Glutamatergic neuron (in vitro differentiated cells): Measurements from ENCODE around the gene MPP1. TPM values are rescaled to one million over a fixed set of nuclear protein-coding genes. Genes with fewer than 3 reads are reported as not detected.

Experiments
- DNase-seq: peaks from one replicate; pipeline ENCODE4 v3.0.0; 2022
- H3K27ac Mint-ChIP-seq: one replicate; pipeline ENCODE4 v1.8.0; 2020; ENCODE audit warnings: mild to moderate bottlenecking, mixed read lengths, inconsistent platforms; ENCODE audit not compliant: unreplicated experiment
- H3K27me3 Mint-ChIP-seq: one replicate; pipeline ENCODE4 v1.8.0; 2020; ENCODE audit warnings: mild to moderate bottlenecking, moderate library complexity, mixed read lengths, inconsistent platforms; ENCODE audit not compliant: unreplicated experiment
- H3K36me3 Mint-ChIP-seq: one replicate; pipeline ENCODE4 v1.8.0; 2020; ENCODE audit warnings: mild to moderate bottlenecking, mixed read lengths, inconsistent platforms; ENCODE audit not compliant: unreplicated experiment
- H3K4me1 Mint-ChIP-seq: one replicate; pipeline ENCODE4 v1.8.0; 2020; ENCODE audit warnings: mild to moderate bottlenecking, low read depth, mixed read lengths, inconsistent platforms; ENCODE audit not compliant: unreplicated experiment
- H3K4me3 Mint-ChIP-seq: one replicate; pipeline ENCODE4 v1.8.0; 2020; ENCODE audit warnings: mild to moderate bottlenecking, mixed read lengths, inconsistent platforms; ENCODE audit not compliant: unreplicated experiment
- H3K9me3 Mint-ChIP-seq: one replicate; pipeline ENCODE4 v1.8.0; 2020; ENCODE audit warnings: mild to moderate bottlenecking, moderate library complexity, mixed read lengths, inconsistent platforms; ENCODE audit not compliant: unreplicated experiment
- CTCF ChIP-seq: fragments of 200-600 bp; sonication (generic); IDR thresholded peaks from one replicate; pipeline ENCODE4 v1.5.0; 2021; ENCODE audit not compliant: partially characterized antibody, unreplicated experiment
- total RNA-seq: library from RNA; stranded (reverse); fragmentation: NEBNext Ultra II Directional; extraction: Animal tissue kit (Norgen Biotek cat#: 25700); gene quantifications from one replicate; pipeline ENCODE4 v1.2.1, GENCODE V29; 2021; ENCODE audit not compliant: unreplicated experiment

Gene MPP1
- total RNA-seq, 1 donor from 2014 or later = 12.7 TPM

DNA sequence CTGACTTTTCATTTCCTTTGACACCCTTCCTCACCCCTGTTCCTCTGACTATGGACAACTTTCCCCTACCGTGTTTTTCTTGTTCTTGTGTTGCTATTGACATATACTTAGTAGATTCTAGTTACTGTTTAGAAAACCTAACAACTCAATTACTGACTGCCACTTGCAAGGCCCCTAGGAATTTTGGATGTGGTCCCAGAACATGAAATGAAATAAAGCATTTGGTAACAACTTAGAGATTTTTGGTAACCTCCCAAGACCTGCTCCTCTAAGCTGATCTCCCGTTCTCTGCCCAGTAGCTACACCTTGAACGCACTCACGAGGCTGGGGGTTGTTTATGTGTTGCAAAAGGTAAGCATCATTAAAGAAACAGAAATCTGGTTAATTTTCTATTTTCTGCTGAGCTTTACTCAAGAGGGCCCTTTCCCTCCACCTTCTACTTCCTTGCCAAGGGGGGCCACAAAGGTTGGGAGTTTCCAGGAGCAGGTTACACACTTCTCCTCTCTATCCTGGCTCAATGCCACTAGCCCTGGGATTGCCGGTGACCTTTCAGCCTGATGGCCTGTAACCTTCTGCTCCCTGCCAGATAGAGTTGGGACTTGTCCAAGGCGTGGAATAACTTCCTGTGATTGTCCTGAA is 74.9 kb downstream of the MPP1 start:
- H3K27ac Mint-ChIP-seq = no peak overlapping the region
- TF ChIP-seq CTCF = no peak

DNA sequence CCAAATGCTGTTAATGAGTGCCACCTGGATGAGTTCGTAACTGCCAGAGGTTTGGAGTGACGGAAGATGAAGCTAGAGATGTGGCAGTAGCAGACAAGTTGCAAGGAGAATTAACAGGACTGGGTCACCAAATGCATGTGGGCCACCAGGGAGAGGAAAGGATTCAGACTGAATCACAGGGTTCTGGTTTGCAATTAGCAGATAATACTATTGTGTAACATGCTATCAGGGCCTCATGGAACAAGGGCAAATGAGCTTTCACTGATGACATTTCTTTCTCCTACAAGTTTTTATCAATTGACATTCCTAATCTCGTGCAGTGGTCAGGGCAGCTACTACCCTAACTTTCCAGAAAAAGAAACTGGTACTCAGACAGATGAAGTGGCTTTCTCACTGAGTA is 75.8 kb downstream of the MPP1 start:
- Mint-ChIP-seq H3K4me3 (no peak overlapping the region), H3K4me1 (no peaks in the 10 kb centered on the region), H3K27me3 (no peaks in the 10 kb centered on the region), H3K36me3 (no peaks in the 10 kb centered on the region), H3K9me3 (no peaks in the 10 kb centered on the region), H3K27ac (no peak overlapping the region)
- DNase-seq = no peak
- TF ChIP-seq CTCF = no peak

More for the DNA sequence above, 74.9 kb downstream of the MPP1 start:
- peaks cover under 1% of the 10 kb centered on the region for H3K4me1 Mint-ChIP-seq
- no peaks in the 10 kb centered on the region for H3K27me3 Mint-ChIP-seq
- H3K4me3 Mint-ChIP-seq = no peak overlapping the region
- no peaks in the 10 kb centered on the region for H3K36me3 Mint-ChIP-seq
- DNase-seq = no peak
- no peaks in the 10 kb centered on the region for H3K9me3 Mint-ChIP-seq

Other genes with a start within 250 kb of the MPP1 start
- not detected for gene CTAG1A, start 220.4 kb downstream of the MPP1 start, total RNA-seq
- not detected for gene CTAG1B, start 186.2 kb downstream of the MPP1 start, total RNA-seq
- gene CTAG2, start 151.9 kb downstream of the MPP1 start, total RNA-seq = not detected
- gene GAB3, start 54.4 kb downstream of the MPP1 start, total RNA-seq = 9.6 TPM
- gene DKC1, start 42.6 kb downstream of the MPP1 start, total RNA-seq = 46.8 TPM
- gene SMIM9, start 29.2 kb upstream of the MPP1 start, total RNA-seq = not detected
- 18.3 TPM for gene F8A1, start 80.9 kb upstream of the MPP1 start, total RNA-seq
- 1.8 TPM for gene F8, start 217.2 kb upstream of the MPP1 start, total RNA-seq
- 83.9 TPM for gene FUNDC2, start 221.4 kb upstream of the MPP1 start, total RNA-seq